Stimulated activated CD8-positive, alpha-beta memory T cell treated with anti-CD3 and anti-CD28 coated beads, Interleukin-12 subunit alpha, Interleukin-12 subunit beta, amount 100 ng/mL, for 4 hours (primary cell): ENCODE measurements around the gene SLIT1.

ENCODE experiments used
- DNase-seq: peaks from one replicate; pipeline ENCODE4 v3.0.0-alpha.2; 2020; ENCODE audit warnings: low read depth

Gene SLIT1

DNA sequence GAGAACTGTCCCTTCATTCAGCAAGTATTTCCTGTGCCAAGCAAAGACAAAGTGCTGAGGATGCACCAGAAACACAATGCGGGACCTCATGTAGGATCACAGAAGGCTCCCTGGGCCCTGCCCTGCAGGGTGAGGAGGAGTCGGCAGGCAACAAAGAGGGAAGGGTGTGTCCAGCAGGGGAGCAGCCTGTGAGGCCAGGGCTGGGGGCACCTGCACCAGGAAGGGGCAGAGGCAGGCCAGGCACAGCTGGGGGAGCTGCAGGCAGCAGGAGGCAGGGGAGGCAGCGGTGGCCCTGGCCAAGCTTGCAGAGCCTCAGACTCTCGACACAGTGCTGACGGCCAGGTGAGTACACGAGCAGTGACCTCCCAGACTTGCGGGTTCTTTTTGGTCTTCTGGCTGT, 123.3 kb downstream of the SLIT1 start:
- DNase-seq: no peak

DNA sequence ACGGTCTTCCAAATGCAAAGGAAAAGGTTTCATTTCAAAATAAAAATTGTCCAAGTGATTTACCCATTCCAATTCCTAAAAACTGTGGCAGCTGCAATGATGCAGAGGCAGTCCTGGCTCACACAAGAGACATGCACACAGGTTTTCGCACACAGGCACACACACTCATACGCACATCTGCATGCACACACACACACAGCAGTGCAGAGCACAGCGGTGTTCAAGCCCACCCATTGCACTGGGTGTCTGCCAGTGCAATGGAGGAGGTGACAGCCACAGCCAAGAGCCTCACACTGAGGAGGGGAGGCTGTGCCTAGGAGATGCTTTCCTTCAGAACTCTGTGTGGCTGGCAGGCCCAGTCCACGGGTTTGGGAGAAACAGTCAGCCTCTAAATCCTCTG, 123.7 kb downstream of the SLIT1 start:
- DNase-seq: no peak

DNA sequence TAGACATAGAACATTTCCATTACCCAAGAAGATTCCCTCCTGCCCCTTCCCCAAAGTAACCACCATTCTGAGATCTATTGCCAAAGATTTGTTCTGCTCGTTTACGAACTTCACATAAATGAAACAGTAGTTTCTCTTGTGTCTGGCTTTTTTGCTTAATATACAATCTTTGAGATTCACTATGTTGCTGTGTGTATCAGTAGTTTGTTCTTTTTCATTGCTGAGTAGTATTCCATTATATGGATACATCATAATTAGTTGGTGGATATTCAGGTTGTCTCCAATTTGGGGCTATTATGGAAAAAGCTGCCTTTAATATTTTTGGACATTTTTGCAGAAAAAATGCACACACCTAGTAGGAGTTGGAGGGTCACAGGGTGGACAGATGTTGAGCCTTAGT, 124.3 kb downstream of the SLIT1 start:
- no peak for DNase-seq

DNA sequence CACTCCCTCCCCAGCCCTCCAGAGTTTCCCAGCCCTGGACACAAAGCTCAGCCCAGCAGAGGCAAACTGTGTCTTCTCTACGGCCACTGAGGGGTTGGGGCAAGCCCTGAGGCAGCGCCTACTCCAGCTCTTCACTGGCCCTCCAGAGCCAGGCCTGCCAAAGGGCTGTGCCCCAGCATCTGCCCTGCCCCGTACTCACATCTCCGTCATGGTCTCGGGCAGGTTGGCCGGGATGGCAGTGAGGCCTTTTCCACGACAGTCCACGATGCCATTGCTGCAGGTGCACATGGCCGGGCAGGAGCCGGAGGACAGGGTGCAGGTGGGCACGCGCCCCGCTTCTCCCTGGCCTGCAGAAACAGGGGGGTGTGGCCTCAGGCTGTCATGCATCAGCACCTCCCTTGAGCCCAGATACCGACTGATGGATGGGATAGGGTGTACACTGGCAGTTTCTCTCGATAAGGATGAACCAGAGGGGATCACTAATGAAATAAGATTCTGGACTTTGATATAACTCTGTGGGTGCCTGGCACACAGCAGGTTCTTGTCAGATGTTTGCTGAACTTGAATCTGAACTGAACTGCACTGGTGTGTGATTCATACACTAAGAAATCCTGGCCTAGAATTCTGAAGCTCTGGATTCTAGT, 125.2 kb downstream of the SLIT1 start:
- no peak for DNase-seq

DNA sequence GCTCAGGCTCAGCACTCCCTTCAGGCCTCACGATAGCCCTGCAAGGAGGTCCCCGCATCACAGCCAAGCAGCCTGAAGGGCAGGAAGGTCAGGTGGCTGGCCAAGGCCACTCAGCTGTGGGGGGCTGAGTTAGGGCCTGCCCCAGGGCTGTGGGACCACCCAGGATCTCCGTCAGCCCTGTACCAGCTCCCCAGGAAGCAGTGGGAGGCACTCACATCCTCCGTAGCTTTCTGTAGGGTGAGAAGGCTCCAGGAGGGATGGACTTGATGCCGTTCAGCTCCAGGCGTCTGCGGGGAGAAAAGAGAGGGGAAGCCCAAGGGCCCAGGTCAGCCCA, 125.9 kb downstream of the SLIT1 start:
- DNase-seq: no peak

DNA sequence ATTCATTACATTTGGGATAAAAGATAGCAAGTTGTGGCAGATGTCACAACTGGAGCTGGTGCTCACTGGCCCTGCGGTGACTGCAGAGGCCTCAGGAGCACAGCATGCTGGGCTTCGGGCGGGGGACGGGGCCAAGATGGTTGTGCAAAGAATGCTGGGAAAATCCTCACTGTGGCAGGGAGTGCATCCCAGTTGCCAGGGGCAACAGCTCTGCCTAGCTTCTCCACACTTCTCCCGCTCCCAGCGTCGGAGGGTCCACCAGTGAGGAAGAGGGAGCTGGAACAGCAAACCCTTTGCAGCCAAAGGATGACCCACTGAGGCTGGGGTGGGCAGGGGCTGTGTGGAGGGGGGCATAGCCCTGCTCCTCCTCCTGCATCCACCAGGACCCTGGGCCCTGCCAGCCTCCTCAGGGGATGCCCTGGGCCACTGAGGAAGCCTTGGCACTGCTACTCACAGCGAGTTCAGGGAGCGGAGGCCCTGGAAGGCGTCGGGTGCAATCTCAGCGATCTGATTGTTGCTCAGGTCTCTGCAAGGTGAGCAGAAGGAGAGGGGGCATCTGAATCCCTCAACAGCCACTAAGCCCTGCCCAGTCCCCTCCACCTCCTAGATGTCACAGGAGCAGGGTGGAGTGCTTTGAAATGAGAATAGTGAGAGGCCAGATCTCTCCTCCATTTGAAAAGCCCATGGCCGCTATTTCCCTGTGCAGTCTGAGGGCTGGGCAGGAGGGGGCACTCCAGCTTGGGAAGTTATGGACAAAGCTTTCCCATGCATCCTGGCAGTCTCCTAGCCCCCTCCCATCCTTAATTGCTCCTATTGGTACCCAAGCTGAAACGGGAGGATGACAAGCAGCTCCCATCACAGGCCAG, 126.5 kb downstream of the SLIT1 start:
- DNase-seq: no peak

DNA sequence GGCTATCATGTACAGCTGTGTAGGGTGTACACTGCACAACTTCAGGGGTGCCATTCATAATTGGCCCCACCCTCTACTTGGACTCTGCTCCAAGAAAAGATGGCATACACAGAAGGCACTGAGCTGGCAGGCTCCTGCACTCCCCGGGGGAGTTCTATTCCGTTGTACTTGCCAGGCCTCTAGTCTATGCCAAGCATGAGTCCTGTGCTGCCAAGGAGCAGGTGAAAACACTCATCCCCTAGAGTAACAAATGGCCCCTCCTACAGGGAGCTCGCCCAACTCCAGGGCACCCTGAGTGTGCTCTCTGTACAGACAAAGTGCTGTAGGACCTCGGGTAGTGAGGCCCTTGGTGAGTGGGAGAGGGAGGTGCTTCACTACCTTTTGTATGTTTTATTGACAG, 127.2 kb downstream of the SLIT1 start:
- no peak for DNase-seq

DNA sequence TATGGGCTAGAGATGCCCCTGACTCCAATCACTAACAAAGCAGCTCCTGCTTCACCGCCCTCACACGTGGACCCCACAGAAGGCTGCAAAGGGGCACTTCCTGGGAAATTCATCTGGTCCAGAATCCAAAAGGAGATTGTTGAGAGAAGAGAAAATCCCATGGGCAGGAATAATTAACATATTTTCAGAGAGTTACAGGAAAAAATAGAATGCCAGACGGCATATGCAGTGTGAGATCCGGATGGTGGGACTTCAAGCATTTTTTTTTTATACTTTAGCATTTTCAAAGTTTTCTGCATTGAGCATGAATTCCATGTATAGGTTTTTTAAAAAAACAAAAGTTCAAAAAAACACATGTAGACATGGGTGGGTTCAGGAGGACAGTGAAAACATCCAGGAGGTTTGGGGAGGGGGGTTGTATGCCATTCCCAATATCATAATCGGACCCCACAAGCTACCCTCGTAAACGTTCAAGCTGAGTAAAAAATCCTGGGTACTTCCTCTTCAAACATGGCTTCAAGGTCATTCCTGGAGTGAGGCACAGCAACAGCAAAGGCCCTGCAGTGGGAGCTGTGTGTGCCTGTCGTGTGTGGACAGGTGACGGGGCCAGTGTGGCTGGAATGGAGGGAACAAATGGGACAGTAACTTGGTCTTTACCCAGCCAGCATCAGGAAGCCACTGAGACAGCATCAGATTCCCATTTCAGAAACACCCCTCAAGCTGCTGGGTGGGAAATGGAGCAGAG, 128.1 kb downstream of the SLIT1 start:
- no peak for DNase-seq

DNA sequence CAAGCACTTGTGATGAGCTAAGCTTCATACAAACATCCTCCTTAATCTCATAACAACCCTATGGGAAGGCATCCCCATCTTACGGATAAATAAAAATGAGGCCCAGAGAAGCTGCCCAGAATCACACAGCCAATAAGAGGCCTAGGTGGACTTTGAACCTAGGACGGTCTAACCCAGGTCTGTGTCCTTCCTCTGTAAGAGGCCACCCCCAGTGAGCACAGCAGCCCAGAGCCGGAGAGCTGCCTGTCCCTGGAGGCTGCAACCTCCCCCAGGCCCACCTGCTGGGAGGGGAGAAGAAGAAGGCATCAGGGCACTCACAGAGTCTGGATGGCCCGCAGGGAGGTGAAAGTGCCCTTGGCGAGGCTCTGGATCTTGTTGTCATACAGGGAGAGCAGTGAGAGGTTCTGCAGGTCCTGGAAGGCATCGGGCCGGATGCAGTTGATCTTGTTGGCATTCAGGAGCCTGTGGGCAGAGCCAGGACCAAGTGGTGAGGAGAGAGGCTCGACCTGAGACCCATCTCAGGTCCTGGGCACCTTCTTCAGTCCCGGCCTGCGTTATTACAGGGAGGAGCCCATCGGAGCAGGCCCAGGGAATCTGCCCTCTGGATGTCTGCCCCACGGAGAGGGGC, 129.6 kb downstream of the SLIT1 start:
- no peak for DNase-seq

DNA sequence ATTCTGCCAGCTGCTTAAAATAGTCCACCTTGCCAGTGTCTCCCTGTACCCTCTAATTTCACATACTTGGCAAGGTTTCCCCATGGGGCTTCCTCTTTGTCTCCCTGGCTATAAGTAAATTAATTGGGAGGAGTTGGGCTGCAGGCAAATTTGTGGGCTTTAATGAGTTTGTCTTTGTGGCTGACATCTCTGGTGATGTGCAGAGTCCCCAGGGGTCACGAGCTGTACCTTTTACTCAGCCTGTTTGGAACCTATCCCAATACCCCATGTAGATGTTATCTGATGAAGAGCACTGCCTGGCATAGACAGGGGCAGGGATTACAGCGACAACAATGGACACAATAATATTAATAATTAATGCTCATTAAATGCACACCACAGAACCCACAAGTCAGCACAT, 132.5 kb downstream of the SLIT1 start:
- DNase-seq: no peak

DNA sequence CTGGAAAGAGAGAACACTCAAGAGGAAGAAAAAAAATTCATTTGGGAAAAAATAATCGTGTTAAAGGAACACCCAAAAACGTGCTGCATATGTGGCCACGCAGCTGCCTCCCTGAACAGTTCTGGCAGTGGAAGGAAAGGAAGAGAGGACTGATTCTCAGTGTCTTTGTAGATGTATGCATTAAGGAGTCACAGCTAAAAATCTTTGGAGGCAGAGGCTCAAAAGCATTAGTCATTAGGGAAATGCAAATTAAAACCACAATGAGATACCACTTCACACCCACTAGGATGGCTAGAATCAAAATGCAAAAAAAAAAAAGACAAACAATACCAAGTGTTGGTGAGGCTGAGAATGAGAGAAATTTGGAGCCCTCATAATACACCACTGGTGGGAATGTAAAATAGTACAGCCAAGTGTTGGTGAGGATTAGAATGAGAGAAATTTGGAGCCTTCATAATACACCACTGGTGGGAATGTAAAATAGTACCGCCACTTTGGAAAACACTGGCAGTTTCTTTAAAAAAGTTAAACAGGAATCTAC, 134.7 kb downstream of the SLIT1 start:
- DNase-seq: no peak

DNA sequence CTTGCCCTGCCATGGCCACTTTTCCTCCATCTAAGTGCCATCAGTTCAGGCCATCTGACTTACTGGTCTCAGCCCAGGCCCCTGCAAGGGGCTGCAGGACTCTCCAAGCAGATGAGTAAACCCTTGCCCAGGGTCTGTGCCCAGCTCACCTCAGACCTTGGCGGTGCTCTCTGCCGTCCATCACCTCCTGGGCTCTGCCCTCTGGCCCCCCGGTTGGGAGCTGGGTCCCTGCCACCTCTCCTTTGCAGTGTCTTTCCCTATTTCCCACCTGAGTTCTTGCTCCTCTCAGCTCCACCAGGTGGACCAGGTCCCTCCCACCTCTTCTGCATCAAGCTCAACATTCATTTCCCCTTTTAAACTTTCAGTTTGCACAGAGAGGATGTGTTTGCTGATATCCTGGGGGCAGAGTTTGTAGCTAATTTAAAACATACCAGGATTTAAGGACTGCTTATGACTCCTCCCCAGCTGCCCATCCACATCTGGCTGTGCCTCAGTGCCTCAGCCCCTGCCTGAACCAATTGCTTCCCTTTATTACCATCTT, 135.5 kb downstream of the SLIT1 start:
- no peak for DNase-seq

DNA sequence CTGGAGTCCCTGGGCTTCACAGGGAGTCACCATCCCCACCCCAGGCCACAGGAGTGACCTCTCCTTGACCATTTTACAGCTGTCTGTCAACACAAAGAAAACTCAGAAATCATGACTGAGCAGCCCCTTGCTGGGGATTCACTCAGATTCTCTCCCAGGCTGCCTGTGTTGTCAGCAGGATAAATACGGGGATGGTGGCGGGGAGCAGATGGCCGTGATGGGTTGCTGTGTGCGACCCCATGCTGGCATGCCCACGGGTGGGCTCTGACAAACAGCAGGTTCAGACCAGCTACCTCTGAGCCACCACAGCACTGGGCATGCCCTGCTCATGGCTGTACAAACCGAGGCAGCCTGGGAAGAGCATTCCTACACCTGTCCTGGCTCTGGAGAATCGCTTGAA, 136.1 kb downstream of the SLIT1 start:
- DNase-seq: no peak

DNA sequence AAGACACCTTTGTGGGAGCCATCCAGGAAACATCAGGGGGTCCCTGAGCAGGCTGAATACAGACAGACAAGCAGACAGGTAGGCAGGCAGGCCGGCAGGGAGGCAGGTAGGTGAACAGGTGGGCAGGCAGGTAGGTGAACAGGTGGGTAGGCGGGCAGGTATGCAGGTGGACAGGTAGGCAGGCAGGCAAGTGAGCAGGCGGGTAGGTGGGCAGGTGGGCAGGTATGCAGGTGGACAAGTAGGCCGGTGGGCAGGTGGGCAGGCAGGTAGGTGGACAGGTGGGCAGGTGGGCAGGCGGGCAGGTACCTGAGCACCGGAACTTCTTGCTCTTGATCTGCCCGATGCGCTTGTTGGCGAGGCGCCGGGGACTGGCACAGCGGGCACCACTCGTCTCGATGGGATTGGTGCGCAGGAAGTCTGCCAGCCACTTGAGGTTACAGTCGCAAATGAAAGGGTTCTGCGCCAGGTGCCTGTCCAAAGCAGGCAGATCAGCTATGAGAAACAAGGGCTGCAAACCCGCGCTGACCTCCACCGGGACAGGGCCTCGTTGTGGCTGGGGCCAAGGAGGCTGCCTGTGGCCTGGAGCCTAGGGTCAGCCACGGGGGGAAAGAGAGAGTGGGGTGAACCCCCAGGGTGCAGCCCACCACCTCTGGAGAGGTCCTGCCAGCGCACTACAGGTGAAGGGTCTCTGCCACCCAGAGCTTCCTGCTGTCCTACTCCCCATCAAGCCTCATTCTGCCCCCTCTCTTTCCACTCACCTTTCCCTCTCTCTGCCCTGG, 136.9 kb downstream of the SLIT1 start:
- DNase-seq: no peak

DNA sequence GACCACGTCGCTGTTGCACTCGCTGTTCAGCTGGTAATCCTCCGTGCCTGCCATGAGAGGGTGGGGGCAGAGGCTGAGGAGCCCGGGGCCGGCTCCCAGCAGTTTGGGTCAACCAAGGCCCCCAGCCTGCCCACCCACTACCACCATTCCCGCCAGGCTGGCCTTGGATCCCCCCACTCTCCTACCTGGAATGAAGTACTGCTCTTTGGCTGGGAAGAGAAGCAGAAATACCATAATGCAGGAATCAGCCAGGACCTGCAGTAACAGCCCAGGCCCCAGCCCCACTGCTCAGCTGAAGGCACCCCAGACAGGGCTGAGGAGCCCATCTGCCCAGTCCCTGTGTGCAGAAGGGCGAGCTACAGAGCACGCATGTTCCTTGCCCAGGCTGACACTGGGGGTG, 138.0 kb downstream of the SLIT1 start:
- no peak for DNase-seq

DNA sequence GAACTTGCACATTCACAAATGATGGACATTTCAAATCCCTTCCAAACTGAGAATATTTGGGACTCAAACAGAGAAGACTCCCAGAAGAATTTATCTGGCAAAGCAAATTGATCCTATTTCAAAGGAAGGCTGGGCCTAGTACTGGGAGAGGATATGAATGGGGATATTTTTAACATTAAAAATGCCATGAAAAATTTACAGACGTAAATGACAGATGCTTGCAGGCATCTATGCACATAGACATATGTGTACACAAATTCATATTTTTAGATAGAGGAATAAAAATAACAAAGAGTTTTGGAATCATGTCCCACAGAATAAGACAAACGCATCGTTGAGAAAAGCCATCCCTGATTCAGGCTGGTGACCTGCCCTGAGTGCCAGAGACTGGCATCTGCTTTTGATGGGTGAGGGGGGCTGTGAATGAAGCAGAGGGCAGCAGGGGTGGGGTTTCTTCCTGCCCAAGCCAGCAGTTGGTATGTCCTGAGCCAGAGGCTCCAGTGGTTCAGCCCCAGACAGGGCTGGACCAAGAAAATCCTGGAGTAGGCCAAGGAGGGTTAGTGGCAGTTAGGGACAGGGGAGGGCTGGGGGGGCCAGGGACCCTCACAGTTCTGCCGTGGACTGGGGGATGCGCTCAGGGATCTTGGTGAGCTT, 138.5 kb downstream of the SLIT1 start:
- DNase-seq: no peak

DNA sequence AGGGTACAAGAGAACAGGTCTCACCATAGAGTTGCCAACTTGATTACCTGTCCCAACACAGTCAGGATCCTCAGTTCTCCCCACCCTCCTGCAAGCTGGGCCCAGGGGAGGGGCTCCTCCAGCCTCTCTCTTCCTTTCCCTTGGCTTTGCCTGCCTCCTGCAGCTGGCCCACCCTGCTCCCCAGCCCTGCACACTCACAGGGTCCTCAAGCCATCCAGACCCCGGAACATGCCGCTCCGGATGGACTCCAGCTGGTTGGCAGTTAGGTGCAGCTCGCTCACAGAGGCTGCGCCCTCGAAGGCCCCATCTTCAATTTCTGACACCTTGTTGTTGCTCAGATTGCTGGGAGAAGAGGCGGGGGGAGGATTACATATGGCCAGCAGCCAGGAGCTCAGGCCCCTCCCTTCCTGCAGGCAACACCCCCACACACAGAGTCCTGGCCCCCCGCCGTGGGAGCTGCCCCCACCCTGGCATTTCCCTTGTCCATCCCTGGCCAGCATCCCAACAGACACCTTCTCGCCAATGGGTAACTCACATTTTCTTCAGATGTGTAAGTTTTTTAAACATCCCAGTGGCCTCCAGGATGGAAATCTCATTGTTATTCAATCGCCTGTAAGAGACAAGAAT, 139.2 kb downstream of the SLIT1 start:
- no peak for DNase-seq

DNA sequence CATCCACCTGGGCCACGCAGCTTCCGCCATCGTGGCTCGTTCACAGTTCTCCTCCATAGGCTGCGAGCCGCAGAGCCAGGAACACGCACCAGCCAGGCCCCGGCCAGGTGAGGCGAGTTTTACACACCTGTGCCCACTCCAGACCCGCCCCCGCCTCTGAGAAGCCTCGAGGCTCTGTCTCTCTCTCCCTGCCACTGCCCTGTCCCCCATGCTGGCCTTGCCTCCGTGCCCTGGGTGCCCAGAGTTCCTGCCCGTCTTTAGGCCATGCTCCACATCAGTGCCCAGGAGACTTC, 142.2 kb downstream of the SLIT1 start:
- no peak for DNase-seq

DNA sequence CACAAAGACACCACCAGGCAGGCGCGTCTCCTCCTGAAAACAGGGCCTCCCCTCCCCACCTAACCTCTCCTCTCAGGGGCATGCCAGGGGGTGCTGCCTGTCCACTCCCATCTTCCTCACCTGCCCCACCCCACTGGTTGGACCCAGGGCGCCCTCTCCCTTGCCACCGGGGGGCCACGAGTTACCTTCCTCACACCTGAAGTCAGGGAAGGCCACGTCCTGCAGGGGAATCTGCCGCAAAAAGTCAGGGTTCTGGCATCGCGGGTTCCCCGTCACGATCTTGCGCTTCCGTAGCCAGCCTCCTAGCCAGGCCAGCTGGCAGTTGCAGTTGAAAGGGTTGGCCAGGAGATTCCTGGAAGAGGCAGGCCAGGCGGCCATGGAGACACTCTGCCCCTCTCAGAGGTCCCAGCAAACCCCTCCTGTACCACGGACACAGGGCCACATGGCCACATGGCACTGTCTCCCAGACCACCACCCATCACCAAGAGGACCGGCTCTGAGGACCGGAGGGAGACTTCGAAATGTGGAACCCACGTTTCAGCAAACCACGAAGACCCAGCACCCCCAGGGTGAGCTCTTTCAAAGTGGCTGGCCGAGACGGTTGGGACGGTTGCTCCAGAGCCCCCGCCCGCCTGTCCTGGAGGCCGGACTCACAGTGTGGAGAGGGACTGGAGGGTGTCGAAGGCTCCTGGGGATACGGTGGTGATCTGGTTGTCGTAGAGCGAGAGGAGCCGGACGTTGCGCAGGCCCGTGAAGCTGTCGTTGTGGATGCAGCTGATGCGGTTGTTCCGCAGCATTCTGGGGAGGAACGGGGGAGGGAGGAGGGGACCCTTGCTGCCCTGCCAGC, 142.8 kb downstream of the SLIT1 start:
- no peak for DNase-seq

DNA sequence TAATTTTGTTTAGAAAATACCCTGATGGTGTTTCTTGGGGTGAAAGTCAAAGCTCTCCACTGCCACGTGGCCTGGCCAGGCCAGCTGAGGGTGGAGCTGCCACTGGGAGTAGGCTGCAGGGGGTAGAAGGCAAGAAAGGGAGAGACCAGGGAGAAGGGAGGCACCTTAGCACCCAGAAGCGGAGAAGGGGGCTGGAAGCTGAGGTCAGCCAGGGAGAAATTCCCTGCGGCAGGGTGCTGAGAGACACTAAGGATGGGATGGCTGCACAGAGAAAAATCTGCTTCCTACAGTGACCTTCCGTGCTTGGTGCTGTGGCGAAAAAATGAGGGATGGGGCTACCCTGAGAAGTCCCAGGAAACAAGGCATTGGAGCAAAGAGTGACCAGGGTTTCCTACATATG, 143.7 kb downstream of the SLIT1 start:
- no peak for DNase-seq
